A549 (cell line): ENCODE results near the gene FHAD1. TPM values are rescaled to one million over a fixed set of nuclear protein-coding genes. Genes with fewer than 3 reads are reported as not detected.

ENCODE experiments used
- ATAC-seq, 2 experiments: fragments of 200-7000 bp in 1 of 2; fragments of >200 bp in 1 of 2; cut with Nextera tagmentation in 1 of 2; cut with Tn5 transposase in 1 of 2; 3 replicates each; pipeline versions ENCODE4 v1.8.0 to v1.9.1; 2018 to 2020; ENCODE audit warnings: mild to moderate bottlenecking in 1 of 2, moderate library complexity in 1 of 2
- CTCF ChIA-PET: fragments of 300-600 bp; sonication (Branson Sonifier 250); formaldehyde crosslinking; extraction: SDS; loops from one replicate; lab custom pipeline; 2021; ENCODE audit warnings: antibody characterized with exemption, inconsistent platforms; lab: Yijun Ruan, JAX
- POLR2A ChIA-PET: fragments of 350-600 bp; formaldehyde crosslinking; extraction: SDS; loops from one replicate; lab custom pipeline; 2021; ENCODE audit warnings: antibody characterized with exemption, inconsistent platforms; lab: Yijun Ruan, JAX
- DNase-seq, 2 experiments: peaks; one replicate each; pipeline versions ENCODE4 v3.0.0 to v3.0.0-alpha.2; 2011 to 2016; ENCODE audit warnings: low read depth in 1 of 2, low spot score in 1 of 2
- FAIRE-seq: peaks from 2 replicates; lab custom pipeline; 2011; peaks lifted over from hg19 to GRCh38; lab: Jason Lieb, UNC
- H3K27ac ChIP-seq, 2 experiments: fragments of >200 bp; sonication (Bioruptor Twin); formaldehyde crosslinking; 3 replicates each; pipeline ENCODE4 v1.5.1; 2016 to 2017
- H3K4me1 ChIP-seq: fragments of >200 bp; sonication (Bioruptor Twin); formaldehyde crosslinking; 3 replicates; pipeline ENCODE4 v1.6.1; 2016
- H3K4me2 ChIP-seq: fragments of >200 bp; sonication (Bioruptor Twin); formaldehyde crosslinking; 3 replicates; pipeline ENCODE4 v1.6.1; 2016
- H3K4me3 ChIP-seq: fragments of >200 bp; sonication (Bioruptor Twin); formaldehyde crosslinking; 3 replicates; pipeline ENCODE4 v1.5.1; 2016
- H3K9me3 ChIP-seq: fragments of >200 bp; sonication (Bioruptor Twin); formaldehyde crosslinking; 3 replicates; pipeline ENCODE4 v1.6.1; 2016
- CEBPB ChIP-seq, 2 experiments: fragments of >200 bp in 1 of 2; sonication (Bioruptor Twin) in 1 of 2; formaldehyde crosslinking in 1 of 2; IDR thresholded peaks; 2 replicates each; pipeline ENCODE4 v1.6.1; 2012 to 2016
- CHD2 ChIP-seq: fragments of 150-350 bp; IDR thresholded peaks from 2 replicates; pipeline ENCODE4 v1.6.1; 2014; ENCODE audit warnings: low read length; ENCODE audit not compliant: partially characterized antibody
- EHMT2 ChIP-seq: fragments of 200-600 bp; sonication (generic); IDR thresholded peaks from 2 replicates; pipeline ENCODE4 v1.6.1; 2016; ENCODE audit warnings: antibody characterized with exemption, low read depth, mild to moderate bottlenecking, moderate library complexity
- EP300 ChIP-seq, 2 experiments: fragments of >200 bp; sonication (Bioruptor Twin); formaldehyde crosslinking; IDR thresholded peaks; 2 replicates in 1 of 2; 3 replicates in 1 of 2; pipeline ENCODE4 v1.6.1; 2016 to 2017
- ESRRA ChIP-seq: fragments of 150-350 bp; IDR thresholded peaks from 2 replicates; pipeline ENCODE4 v1.6.1; 2014; ENCODE audit warnings: mild to moderate bottlenecking, low read length, borderline replicate concordance
- HMGXB4 ChIP-seq: fragments of 250-450 bp; sonication (Bioruptor Pico); IDR thresholded peaks from 2 replicates; pipeline ENCODE4 v1.5.0; 2021; ENCODE audit warnings: mild to moderate bottlenecking, moderate library complexity, borderline replicate concordance
- HOXB5 ChIP-seq: fragments of 250-450 bp; sonication (Bioruptor Pico); IDR thresholded peaks from 2 replicates; pipeline ENCODE4 v1.5.0; 2020; ENCODE audit warnings: mild to moderate bottlenecking, moderate library complexity
- JUN ChIP-seq, 2 experiments: fragments of >200 bp; sonication (Bioruptor Twin); formaldehyde crosslinking; IDR thresholded peaks; 2 replicates in 1 of 2; 3 replicates in 1 of 2; pipeline ENCODE4 v1.6.1; 2016 to 2017
- MAFK ChIP-seq: fragments of 450-650 bp; IDR thresholded peaks from 2 replicates; pipeline ENCODE4 v1.6.1; 2014; ENCODE audit not compliant: partially characterized antibody
- MAX ChIP-seq: IDR thresholded peaks from 2 replicates; pipeline ENCODE4 v1.6.1; 2012
- MAZ ChIP-seq: fragments of 150-350 bp; IDR thresholded peaks from 2 replicates; pipeline ENCODE4 v1.6.1; 2014; ENCODE audit warnings: antibody characterized with exemption, low read depth, low read length, borderline replicate concordance
- NPAS2 ChIP-seq: fragments of 250-450 bp; sonication (Bioruptor Pico); IDR thresholded peaks from 2 replicates; pipeline ENCODE4 v1.8.0; 2022; ENCODE audit warnings: mild to moderate bottlenecking, moderate library complexity, borderline replicate concordance
- NR3C1 ChIP-seq: fragments of >200 bp; sonication (Bioruptor Twin); formaldehyde crosslinking; IDR thresholded peaks from 3 replicates; pipeline ENCODE4 v1.6.1; 2017
- RARB ChIP-seq: fragments of 250-450 bp; sonication (Bioruptor Pico); IDR thresholded peaks from 2 replicates; pipeline ENCODE4 v1.8.0; 2021; ENCODE audit warnings: mild to moderate bottlenecking, moderate library complexity
- RFX5 ChIP-seq: fragments of 450-650 bp; IDR thresholded peaks from 2 replicates; pipeline ENCODE4 v1.7.1; 2014; ENCODE audit warnings: antibody characterized with exemption, mild to moderate bottlenecking, moderate library complexity
- SMC3 ChIP-seq: fragments of >200 bp; sonication (Bioruptor Twin); formaldehyde crosslinking; IDR thresholded peaks from 3 replicates; pipeline ENCODE4 v1.6.1; 2018; ENCODE audit warnings: inconsistent platforms
- TP53 ChIP-seq: fragments of 250-450 bp; sonication (Bioruptor Pico); IDR thresholded peaks from 2 replicates; pipeline ENCODE4 v1.5.0; 2021; ENCODE audit warnings: mild to moderate bottlenecking, moderate library complexity
- USF2 ChIP-seq: fragments of 450-650 bp; IDR thresholded peaks from 2 replicates; pipeline ENCODE4 v1.6.1; 2014; ENCODE audit warnings: antibody characterized with exemption
- ZC3H11A ChIP-seq: fragments of 450-650 bp; IDR thresholded peaks from 2 replicates; pipeline ENCODE4 v1.6.1; 2014; ENCODE audit warnings: antibody characterized with exemption, mild to moderate bottlenecking
- WGBS: methylation state at CpG from one replicate; pipeline ENCODE4 v1.1.6; 2017; ENCODE audit errors: missing lambda C conversion rate; 5-methylcytosine and 5-hydroxymethylcytosine counted together
- polyA plus RNA-seq, 4 experiments: library from polyadenylated mRNA; depleted of rRNA in 3 of 4; stranded (reverse); fragments of >200 nt; fragmentation: RNase III in 1 of 4; extraction: RNeasy Plus Mini Kit Qiagen cat#74134 plus additional on column Dnase treatment in 1 of 4; gene quantifications; 2 replicates in 3 of 4; 3 replicates in 1 of 4; pipeline ENCODE4 v1.2.3, GENCODE V29; 2011 to 2017
- TF ChIP-seq, protein P1 (sequence below): fragments of 200-600 bp; sonication (generic); IDR thresholded peaks from 2 replicates; pipeline ENCODE4 v1.6.1; 2016; ENCODE audit warnings: antibody characterized with exemption, mild to moderate bottlenecking, moderate library complexity
- TF ChIP-seq, protein P2 (sequence below): IDR thresholded peaks from 2 replicates; pipeline ENCODE4 v1.6.1; 2012
- TF ChIP-seq, protein P3 (sequence below): fragments of 250-450 bp; sonication (Bioruptor Pico); IDR thresholded peaks from 2 replicates; pipeline ENCODE4 v1.5.0; 2020; ENCODE audit warnings: low read depth, mild to moderate bottlenecking, moderate library complexity
- TF ChIP-seq, protein P4 (sequence below): fragments of >200 bp; sonication (Bioruptor Twin); formaldehyde crosslinking; IDR thresholded peaks from 3 replicates; pipeline ENCODE4 v1.6.1; 2016

Gene FHAD1
- polyA plus RNA-seq, 2 of the 4 experiments (the other 2 are of a cell fraction): 0.31 to 0.32 TPM

- Histone ChIP-seq H3K4me1 (no peaks in the 10 kb centered on the region), H3K9me3 (no peaks in the 10 kb centered on the region), H3K27ac (no peak overlapping the region), H3K4me3 (no peak overlapping the region), H3K4me2 (no peak overlapping the region)
- 92% methylated on average over 6 of the region's 7 CpGs for WGBS
- ChIA-PET POLR2A (no interaction called here), CTCF (interaction anchor here (1.1 to 3.2 kb wide), 4 partner anchors 8 to 185 kb away, joined by 3 to 13 read pairs (median 3); no protein-coding TSS in a partner anchor)
- ATAC-seq: no peak
- TF ChIP-seq NPAS2 (CRISPR knock-in tag) (no peak), ESRRA (no peak), USF2 (no peak), JUN (IDR thresholded peaks at IDR 0.05) (no peak), EP300 (IDR thresholded peaks at IDR 0.05) (no peak), CHD2 (no peak)
- TF ChIP-seq, protein P1, sequence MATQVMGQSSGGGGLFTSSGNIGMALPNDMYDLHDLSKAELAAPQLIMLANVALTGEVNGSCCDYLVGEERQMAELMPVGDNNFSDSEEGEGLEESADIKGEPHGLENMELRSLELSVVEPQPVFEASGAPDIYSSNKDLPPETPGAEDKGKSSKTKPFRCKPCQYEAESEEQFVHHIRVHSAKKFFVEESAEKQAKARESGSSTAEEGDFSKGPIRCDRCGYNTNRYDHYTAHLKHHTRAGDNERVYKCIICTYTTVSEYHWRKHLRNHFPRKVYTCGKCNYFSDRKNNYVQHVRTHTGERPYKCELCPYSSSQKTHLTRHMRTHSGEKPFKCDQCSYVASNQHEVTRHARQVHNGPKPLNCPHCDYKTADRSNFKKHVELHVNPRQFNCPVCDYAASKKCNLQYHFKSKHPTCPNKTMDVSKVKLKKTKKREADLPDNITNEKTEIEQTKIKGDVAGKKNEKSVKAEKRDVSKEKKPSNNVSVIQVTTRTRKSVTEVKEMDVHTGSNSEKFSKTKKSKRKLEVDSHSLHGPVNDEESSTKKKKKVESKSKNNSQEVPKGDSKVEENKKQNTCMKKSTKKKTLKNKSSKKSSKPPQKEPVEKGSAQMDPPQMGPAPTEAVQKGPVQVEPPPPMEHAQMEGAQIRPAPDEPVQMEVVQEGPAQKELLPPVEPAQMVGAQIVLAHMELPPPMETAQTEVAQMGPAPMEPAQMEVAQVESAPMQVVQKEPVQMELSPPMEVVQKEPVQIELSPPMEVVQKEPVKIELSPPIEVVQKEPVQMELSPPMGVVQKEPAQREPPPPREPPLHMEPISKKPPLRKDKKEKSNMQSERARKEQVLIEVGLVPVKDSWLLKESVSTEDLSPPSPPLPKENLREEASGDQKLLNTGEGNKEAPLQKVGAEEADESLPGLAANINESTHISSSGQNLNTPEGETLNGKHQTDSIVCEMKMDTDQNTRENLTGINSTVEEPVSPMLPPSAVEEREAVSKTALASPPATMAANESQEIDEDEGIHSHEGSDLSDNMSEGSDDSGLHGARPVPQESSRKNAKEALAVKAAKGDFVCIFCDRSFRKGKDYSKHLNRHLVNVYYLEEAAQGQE: no peak
- TF ChIP-seq, protein P2, sequence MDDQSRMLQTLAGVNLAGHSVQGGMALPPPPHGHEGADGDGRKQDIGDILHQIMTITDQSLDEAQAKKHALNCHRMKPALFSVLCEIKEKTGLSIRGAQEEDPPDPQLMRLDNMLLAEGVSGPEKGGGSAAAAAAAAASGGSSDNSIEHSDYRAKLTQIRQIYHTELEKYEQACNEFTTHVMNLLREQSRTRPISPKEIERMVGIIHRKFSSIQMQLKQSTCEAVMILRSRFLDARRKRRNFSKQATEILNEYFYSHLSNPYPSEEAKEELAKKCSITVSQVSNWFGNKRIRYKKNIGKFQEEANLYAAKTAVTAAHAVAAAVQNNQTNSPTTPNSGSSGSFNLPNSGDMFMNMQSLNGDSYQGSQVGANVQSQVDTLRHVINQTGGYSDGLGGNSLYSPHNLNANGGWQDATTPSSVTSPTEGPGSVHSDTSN: no peak
- no peak for FAIRE-seq
- no peak for DNase-seq
Observed at GRCh38 chr1:15311880-15312279, 64.9 kb downstream of the FHAD1 start.

DNA sequence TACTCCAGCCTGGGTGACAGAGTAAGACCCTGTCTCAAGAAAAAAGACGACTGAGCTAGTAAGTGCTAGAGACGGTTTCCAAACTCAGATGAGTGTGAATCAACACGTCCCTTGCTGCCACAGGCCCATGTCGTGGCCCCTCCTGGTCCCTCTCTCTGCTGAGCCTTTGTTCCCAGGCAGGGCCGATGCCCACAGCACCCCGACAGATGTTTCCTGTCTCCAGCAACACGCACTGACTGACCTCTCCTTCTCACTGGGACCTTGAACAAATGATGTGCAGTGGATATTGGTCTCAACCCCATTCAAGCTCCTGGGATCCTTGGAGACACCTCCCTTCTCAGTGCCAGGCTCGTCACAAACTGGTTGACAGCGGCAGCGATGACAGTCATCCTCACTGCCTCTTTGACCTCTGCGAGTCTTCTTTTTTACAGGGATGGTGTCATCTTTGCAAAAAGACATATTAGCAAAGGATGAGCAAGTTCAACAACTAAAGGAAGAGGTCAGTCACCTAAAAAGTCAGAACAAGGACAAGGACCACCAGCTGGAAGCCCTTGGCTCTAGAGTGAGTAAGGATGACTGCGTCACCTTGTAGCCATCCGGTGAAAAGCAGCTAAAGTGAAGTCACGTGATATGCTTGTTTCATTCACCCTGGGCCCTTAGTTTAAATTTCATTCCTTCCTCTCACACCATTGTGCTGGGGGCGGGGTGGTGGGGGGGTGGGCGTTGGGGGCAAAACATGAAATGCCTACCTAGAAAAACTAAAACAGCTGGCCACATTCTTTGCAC is 65.8 kb downstream of the FHAD1 start:
- Histone ChIP-seq H3K4me2 (no peak overlapping the region), H3K9me3 (no peaks in the 10 kb centered on the region), H3K4me1 (no peaks in the 10 kb centered on the region), H3K27ac (no peak overlapping the region), H3K4me3 (no peak overlapping the region)
- ChIA-PET CTCF (interaction anchor here (0.8 to 3.2 kb wide), 4 partner anchors 8 to 188 kb away, joined by 3 to 13 read pairs (median 3); no protein-coding TSS in a partner anchor), POLR2A (no interaction called here)
- FAIRE-seq (no peak), ATAC-seq (no peak), DNase-seq (no peak)
- 90% methylated on average over 16 of the region's 16 CpGs for WGBS
- TF ChIP-seq MAX (no peak), ZC3H11A (no peak), HMGXB4 (no peak), NR3C1 (no peak), RFX5 (no peak), MAFK (no peak), CEBPB (IDR thresholded peaks at IDR 0.05) (no peak), TP53 (CRISPR knock-in tag) (no peak), SMC3 (no peak), HOXB5 (CRISPR knock-in tag) (no peak), MAZ (no peak), USF2 (no peak), EHMT2 (no peak), RARB (CRISPR knock-in tag) (no peak)
- TF ChIP-seq, protein P3, sequence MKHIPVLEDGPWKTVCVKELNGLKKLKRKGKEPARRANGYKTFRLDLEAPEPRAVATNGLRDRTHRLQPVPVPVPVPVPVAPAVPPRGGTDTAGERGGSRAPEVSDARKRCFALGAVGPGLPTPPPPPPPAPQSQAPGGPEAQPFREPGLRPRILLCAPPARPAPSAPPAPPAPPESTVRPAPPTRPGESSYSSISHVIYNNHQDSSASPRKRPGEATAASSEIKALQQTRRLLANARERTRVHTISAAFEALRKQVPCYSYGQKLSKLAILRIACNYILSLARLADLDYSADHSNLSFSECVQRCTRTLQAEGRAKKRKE (CRISPR knock-in tag): no peak
- TF ChIP-seq, protein P4, sequence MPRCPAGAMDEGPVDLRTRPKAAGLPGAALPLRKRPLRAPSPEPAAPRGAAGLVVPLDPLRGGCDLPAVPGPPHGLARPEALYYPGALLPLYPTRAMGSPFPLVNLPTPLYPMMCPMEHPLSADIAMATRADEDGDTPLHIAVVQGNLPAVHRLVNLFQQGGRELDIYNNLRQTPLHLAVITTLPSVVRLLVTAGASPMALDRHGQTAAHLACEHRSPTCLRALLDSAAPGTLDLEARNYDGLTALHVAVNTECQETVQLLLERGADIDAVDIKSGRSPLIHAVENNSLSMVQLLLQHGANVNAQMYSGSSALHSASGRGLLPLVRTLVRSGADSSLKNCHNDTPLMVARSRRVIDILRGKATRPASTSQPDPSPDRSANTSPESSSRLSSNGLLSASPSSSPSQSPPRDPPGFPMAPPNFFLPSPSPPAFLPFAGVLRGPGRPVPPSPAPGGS: no peak
